Measurements from ENCODE around the gene YKT6.

DNA sequence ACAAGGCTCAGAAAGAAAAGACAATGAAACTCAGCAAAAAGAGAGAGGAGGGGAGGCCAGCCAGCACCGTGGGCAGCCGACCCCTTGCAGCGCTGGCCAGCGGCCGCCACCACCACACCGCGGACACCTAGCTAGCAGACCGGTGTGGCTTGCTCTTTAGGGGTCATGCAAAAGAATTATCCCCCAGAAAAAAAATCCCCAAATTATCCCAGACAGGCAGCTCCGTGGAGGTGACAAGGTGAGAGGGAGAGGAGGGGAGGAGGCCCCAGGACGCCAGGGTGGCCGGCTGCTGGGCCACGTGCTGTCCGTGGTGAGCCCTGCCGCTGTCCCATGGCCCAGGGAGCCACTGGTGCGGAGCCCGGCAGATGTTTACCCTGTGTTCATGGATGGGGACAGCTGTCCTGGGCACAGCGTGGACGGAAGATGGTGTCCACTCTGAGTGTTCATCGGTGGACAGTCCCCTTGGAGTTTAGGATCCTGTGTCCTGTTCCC is 16.5 kb downstream of the YKT6 start:
- TF ChIP-seq CTCF (IDR thresholded peaks at IDR 0.05; ENCODE audit: borderline replicate concordance, extremely low read depth, low read length, poor library complexity, severe bottlenecking) (no peak), EZH2 (IDR thresholded peaks at IDR 0.05; ENCODE audit: borderline replicate concordance, low read depth, low read length, severe bottlenecking) (no peak)

Measured in DND-41 (cell line).